Progenitor cell of endocrine pancreas (in vitro differentiated cells): ENCODE measurements around the gene DNER. TPM values are rescaled to one million over a fixed set of nuclear protein-coding genes. Genes with fewer than 3 reads are reported as not detected.

Experiments used
- DNase-seq: peaks from one replicate; pipeline ENCODE4 v3.0.0; 2021; ENCODE audit warnings: low spot score; ENCODE audit not compliant: unreplicated experiment
- H3K27ac Mint-ChIP-seq: 2 replicates; pipeline ENCODE4 v1.8.0; 2021; ENCODE audit warnings: mild to moderate bottlenecking, moderate library complexity, mixed read lengths
- H3K27me3 Mint-ChIP-seq: 2 replicates; pipeline ENCODE4 v1.8.0; 2021; ENCODE audit warnings: mixed read lengths
- H3K36me3 Mint-ChIP-seq: 2 replicates; pipeline ENCODE4 v1.8.0; 2022; ENCODE audit warnings: mixed read lengths; ENCODE audit not compliant: insufficient read depth
- H3K4me1 Mint-ChIP-seq: 2 replicates; pipeline ENCODE4 v1.8.0; 2021; ENCODE audit warnings: low read depth, mixed read lengths
- H3K4me3 Mint-ChIP-seq: 2 replicates; pipeline ENCODE4 v1.8.0; 2021; ENCODE audit warnings: low read depth, mild to moderate bottlenecking, moderate library complexity, mixed read lengths
- H3K9me3 Mint-ChIP-seq: 2 replicates; pipeline ENCODE4 v1.8.0; 2021; ENCODE audit warnings: low read depth, mixed read lengths
- total RNA-seq: library from RNA; stranded (reverse); gene quantifications from 2 replicates; pipeline ENCODE4 v1.2.1, GENCODE V29; 2021
- TF ChIP-seq, protein P1 (sequence below): fragments of 200-600 bp; sonication (generic); IDR thresholded peaks from one replicate; pipeline ENCODE4 v1.5.0; 2021; ENCODE audit warnings: antibody characterized with exemption, mild to moderate bottlenecking; ENCODE audit not compliant: unreplicated experiment

DNER gene
- total RNA-seq, 1 donor from 2014 or later, result 0.91 TPM

DNA sequence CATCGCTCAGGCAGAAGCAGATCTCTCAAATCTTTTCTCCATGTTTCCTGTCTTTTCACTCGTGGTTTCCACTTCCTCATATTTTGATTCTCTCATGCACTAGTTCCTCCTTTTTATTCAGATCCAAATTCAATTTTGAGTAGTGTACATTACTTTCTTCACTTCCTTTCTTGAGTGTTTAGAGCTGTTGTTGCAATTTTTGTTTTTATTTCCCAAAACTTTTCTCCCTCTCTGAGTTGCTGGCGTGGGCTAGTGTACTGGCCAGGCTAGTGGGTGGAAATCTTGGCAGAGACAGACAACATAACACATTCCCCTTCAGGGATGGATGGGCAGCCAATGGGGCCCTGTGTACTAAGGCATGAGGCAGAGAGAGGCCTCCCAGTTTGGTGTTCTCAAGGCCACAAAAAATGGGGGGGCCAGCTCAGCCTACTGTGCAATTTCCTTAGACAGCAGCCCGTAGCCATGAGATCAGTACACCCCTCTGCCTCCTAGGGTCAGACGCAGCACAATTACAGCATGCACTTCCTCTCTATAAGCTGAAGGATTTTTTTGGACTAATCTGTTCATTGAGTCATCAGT, 298.1 kb downstream of the DNER start:
- DNase-seq, result no peak
- H3K4me3 Mint-ChIP-seq, result no peak overlapping the region
- no peak overlapping the region for H3K27ac Mint-ChIP-seq
- H3K4me1 Mint-ChIP-seq, result no peaks in the 10 kb centered on the region
- no peaks in the 10 kb centered on the region for H3K27me3 Mint-ChIP-seq
- H3K9me3 Mint-ChIP-seq, result no peaks in the 10 kb centered on the region
- TF ChIP-seq, protein P1, sequence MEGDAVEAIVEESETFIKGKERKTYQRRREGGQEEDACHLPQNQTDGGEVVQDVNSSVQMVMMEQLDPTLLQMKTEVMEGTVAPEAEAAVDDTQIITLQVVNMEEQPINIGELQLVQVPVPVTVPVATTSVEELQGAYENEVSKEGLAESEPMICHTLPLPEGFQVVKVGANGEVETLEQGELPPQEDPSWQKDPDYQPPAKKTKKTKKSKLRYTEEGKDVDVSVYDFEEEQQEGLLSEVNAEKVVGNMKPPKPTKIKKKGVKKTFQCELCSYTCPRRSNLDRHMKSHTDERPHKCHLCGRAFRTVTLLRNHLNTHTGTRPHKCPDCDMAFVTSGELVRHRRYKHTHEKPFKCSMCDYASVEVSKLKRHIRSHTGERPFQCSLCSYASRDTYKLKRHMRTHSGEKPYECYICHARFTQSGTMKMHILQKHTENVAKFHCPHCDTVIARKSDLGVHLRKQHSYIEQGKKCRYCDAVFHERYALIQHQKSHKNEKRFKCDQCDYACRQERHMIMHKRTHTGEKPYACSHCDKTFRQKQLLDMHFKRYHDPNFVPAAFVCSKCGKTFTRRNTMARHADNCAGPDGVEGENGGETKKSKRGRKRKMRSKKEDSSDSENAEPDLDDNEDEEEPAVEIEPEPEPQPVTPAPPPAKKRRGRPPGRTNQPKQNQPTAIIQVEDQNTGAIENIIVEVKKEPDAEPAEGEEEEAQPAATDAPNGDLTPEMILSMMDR, result no peak
- H3K36me3 Mint-ChIP-seq, result no peaks in the 10 kb centered on the region

DNA sequence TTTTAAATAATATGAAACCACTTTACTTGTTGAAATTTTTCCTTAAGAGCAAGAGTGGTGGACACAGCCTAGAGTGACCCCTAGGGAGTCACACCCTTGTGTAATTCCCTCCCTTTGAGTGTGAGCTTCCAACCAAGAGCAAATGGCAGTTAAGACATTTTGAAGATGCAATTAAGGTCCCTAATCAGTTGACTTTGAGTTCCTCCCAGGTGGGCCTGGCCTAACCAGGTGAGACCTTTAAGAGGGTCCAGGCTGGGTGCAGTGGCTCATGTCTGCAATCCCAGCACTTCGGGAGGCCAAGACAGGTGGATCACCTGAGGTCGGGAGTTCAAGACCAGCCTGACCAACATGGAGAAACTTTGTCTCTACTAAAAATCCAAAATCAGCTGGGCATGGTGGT, 299.7 kb downstream of the DNER start:
- H3K4me3 Mint-ChIP-seq, result no peak overlapping the region
- H3K36me3 Mint-ChIP-seq, result no peaks in the 10 kb centered on the region
- TF ChIP-seq, protein P1, result no peak
- no peak for DNase-seq
- H3K27me3 Mint-ChIP-seq, result no peaks in the 10 kb centered on the region
- H3K9me3 Mint-ChIP-seq, result no peaks in the 10 kb centered on the region
- no peaks in the 10 kb centered on the region for H3K4me1 Mint-ChIP-seq
- H3K27ac Mint-ChIP-seq, result no peak overlapping the region

DNA sequence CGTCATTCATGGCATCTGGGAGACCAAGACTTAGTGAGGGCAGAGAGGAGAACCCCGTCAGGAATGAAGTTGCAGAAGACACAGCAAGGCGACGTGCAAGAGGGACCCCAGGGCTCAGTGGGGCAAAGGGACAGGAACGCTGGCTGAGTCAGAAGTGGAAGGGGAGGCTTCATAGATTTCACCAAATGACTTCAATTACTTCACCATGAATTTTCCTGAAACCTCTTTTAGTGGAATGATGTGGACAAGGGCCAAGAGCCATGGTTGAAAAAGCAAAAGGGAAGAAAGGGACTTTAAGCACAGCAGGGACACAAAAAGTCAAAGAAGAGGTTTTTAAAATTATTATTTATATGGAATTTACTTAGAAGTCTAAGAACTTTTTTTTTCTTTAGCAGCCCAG, 301.7 kb downstream of the DNER start:
- no peaks in the 10 kb centered on the region for H3K9me3 Mint-ChIP-seq
- H3K4me3 Mint-ChIP-seq, result no peak overlapping the region
- no peaks in the 10 kb centered on the region for H3K4me1 Mint-ChIP-seq
- H3K27me3 Mint-ChIP-seq, result no peaks in the 10 kb centered on the region
- H3K36me3 Mint-ChIP-seq, result no peaks in the 10 kb centered on the region
- TF ChIP-seq, protein P1, result no peak
- DNase-seq, result no peak
- no peak overlapping the region for H3K27ac Mint-ChIP-seq

DNA sequence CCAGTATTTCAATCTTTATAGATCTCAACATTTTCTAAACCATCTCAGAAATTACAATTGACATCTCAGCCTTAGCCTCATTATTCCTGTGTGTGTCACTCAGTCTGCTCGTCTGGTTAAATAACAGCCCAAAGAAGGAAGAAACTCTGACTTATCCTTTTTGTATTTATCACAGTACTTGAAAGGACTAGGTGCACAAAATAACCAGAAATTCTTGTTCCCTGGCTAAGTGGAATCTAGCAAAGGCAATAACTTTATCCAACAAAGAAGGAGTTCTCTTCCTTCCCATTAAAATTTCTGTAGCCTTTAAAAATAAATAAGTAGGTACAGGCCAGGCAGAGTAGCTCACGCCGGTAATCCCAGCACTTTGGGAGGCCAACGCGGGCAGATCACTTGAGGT, 303.4 kb downstream of the DNER start:
- H3K4me1 Mint-ChIP-seq, result peaks cover 3% of the 10 kb centered on the region
- no peaks in the 10 kb centered on the region for H3K9me3 Mint-ChIP-seq
- TF ChIP-seq, protein P1, result no peak
- no peaks in the 10 kb centered on the region for H3K36me3 Mint-ChIP-seq
- no peak overlapping the region for H3K27ac Mint-ChIP-seq
- H3K27me3 Mint-ChIP-seq, result no peaks in the 10 kb centered on the region
- H3K4me3 Mint-ChIP-seq, result no peak overlapping the region
- no peak for DNase-seq

DNA sequence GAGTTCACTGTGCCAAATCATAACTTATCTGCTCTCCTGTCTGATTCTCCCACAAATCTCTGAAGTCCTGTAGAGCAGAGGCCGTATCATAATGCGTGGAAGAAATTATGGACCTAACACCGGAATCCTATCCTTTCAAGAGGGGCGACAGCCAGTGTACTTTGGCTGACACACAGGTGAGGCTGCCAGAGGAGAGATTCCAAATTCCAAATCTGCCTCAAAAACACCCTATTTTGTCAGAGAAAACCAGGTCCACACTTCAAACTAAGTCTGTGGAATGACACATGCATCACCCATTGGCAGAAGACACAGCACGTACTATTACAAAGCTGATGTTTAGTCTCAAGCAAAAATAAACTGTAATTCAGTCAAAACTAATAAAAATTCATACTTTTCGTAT, 304.1 kb downstream of the DNER start:
- no peak for DNase-seq
- Mint-ChIP-seq H3K27me3 (no peaks in the 10 kb centered on the region), H3K27ac (no peak overlapping the region), H3K9me3 (no peaks in the 10 kb centered on the region), H3K4me3 (no peak overlapping the region), H3K4me1 (peaks cover 3% of the 10 kb centered on the region), H3K36me3 (no peaks in the 10 kb centered on the region)
- TF ChIP-seq, protein P1, result no peak
